ENCODE measurements around the gene MTO1.
"Not testable (repeated sequence)": the region's sequence is repeated elsewhere in the genome, so short reads cannot be mapped to it uniquely, and the experiment has no call there.

Gene MTO1

GRCh38 chr6:73461537-73462350 lies at the start of gene MTO1:
MTO1 (plus strand) TSS chr6:73461737; CDS start chr6:73461855, 118 bp downstream.
- peak; percentile 82 for DNase-seq

- no peak for DNase-seq
These were observed 48.4 kb upstream of the MTO1 start for GRCh38 chr6:73413102-73413501.

- DNase-seq = no peak
These were observed 43.3 kb upstream of the MTO1 start for GRCh38 chr6:73418081-73418741.

GRCh38 chr6:73421534-73421933 lies 40.0 kb upstream of the MTO1 start:
- DNase-seq = no peak

- no peak for DNase-seq
These were observed 26.3 kb upstream of the MTO1 start for GRCh38 chr6:73435236-73435635.

- DNase-seq = no peak
These were observed 18.0 kb upstream of the MTO1 start for GRCh38 chr6:73443555-73443954.

- no peak for DNase-seq
These were observed 10.1 kb upstream of the MTO1 start for GRCh38 chr6:73451223-73452106.

- DNase-seq = peak; percentile 30
These were observed 9.5 kb upstream of the MTO1 start, which contains the start of gene CGAS for GRCh38 chr6:73452107-73452461. CGAS (minus strand) TSS chr6:73452297; CDS start chr6:73452181, 116 bp downstream.

- no peak for DNase-seq
These were observed 5.5 kb upstream of the MTO1 start for GRCh38 chr6:73455865-73456629.

- not testable (repeated sequence) for DNase-seq
These were observed 2.1 kb upstream of the MTO1 start for GRCh38 chr6:73459474-73459873.

GRCh38 chr6:73460056-73460455 lies 1.5 kb upstream of the MTO1 start:
- no peak for DNase-seq

- DNase-seq = no peak
These were observed 10.3 kb downstream of the MTO1 start for GRCh38 chr6:73471686-73472290.

- no peak for DNase-seq
These were observed 15.2 kb downstream of the MTO1 start for GRCh38 chr6:73476723-73477122.

- DNase-seq = no peak
These were observed 15.9 kb downstream of the MTO1 start for GRCh38 chr6:73477407-73477806.

GRCh38 chr6:73481969-73482368 lies 20.4 kb downstream of the MTO1 start:
- DNase-seq = no peak

GRCh38 chr6:73484438-73484837 lies 22.9 kb downstream of the MTO1 start:
- DNase-seq = no peak

- DNase-seq = no peak
These were observed 25.9 kb downstream of the MTO1 start for GRCh38 chr6:73487473-73487872.

- DNase-seq = no peak
These were observed 29.8 kb downstream of the MTO1 start for GRCh38 chr6:73491377-73491776.

- no peak for DNase-seq
These were observed 36.4 kb downstream of the MTO1 start for GRCh38 chr6:73497915-73498314.

GRCh38 chr6:73503027-73503772 lies 41.7 kb downstream of the MTO1 start:
- no peak for DNase-seq

GRCh38 chr6:73504160-73504559 lies 42.6 kb downstream of the MTO1 start:
- no peak for DNase-seq

Data from DMS 273 treated with DMSO at 0.1 percent for 48 hours (cell line).